Endothelial cell of umbilical vein (primary cell): ENCODE data around the gene KRT34. TPM values are rescaled to one million over a fixed set of nuclear protein-coding genes. Genes with fewer than 3 reads are reported as not detected.

Source experiments
- BruUV-seq: library from RNA; stranded (reverse); fragments of 400-500 nt; replicated peaks from 2 replicates; lab custom pipeline; 2021; lab: Mats Ljungman, UMichigan
- CTCF ChIA-PET: fragments of 300-600, 350-600 bp; sonication (Branson Sonifier 250); formaldehyde crosslinking; loops from one replicate; lab custom pipeline; 2021; ENCODE audit warnings: antibody characterized with exemption, inconsistent platforms; lab: Charles Lee
- POLR2A ChIA-PET: fragments of 300-600, 350-600 bp; sonication (Branson Sonifier 250); formaldehyde crosslinking; loops from one replicate; lab custom pipeline; 2021; ENCODE audit warnings: antibody characterized with exemption, inconsistent platforms; lab: Charles Lee
- DNase-seq: peaks from one replicate; pipeline ENCODE4 v3.0.0-alpha.2; 2011; ENCODE audit warnings: low read depth, low spot score
- FAIRE-seq: peaks from 2 replicates; lab custom pipeline; 2011; peaks lifted over from hg19 to GRCh38; lab: Jason Lieb, UNC
- H2AFZ ChIP-seq: 2 replicates; pipeline ENCODE4 v1.6.0; 2012; ENCODE audit warnings: low read depth, low read length, control low read depth, inconsistent platforms
- H3K27ac ChIP-seq: 2 replicates; pipeline ENCODE4 v1.5.1; 2011; ENCODE audit warnings: low read depth, mild to moderate bottlenecking, control low read depth, low read length, moderate library complexity; ENCODE audit not compliant: insufficient read depth
- H3K27me3 ChIP-seq, 2 experiments: 2 replicates each; pipeline versions ENCODE4 v1.6.0 to v1.6.1; 2011; ENCODE audit warnings: low read length in 2 of 2, mixed read lengths in 1 of 2; ENCODE audit not compliant: control insufficient read depth in 2 of 2, insufficient read depth in 2 of 2
- H3K36me3 ChIP-seq, 2 experiments: 2 replicates in 1 of 2; 3 replicates in 1 of 2; pipeline ENCODE4 v1.5.1; 2011; ENCODE audit warnings: low read length in 2 of 2, mild to moderate bottlenecking in 1 of 2, moderate library complexity in 1 of 2; ENCODE audit not compliant: control insufficient read depth in 2 of 2, insufficient read depth in 2 of 2; ENCODE audit errors: extremely low read depth in 1 of 2
- H3K4me1 ChIP-seq: 3 replicates; pipeline ENCODE4 v1.5.1; 2011; ENCODE audit warnings: mild to moderate bottlenecking, low read length; ENCODE audit not compliant: control insufficient read depth, insufficient read depth; ENCODE audit errors: extremely low read depth
- H3K4me2 ChIP-seq: 2 replicates; pipeline ENCODE4 v1.6.1; 2011; ENCODE audit warnings: low read length, control low read depth, mixed read lengths; ENCODE audit not compliant: insufficient read depth
- H3K4me3 ChIP-seq, 3 experiments: fragments of 200-600 bp in 1 of 3; sonication (generic), shearing (Covaris generic) in 1 of 3; replicated peaks in 1 of 3; 2 replicates each; pipeline ENCODE4 v1.5.1; 2011 to 2016; ENCODE audit warnings: control low read depth in 3 of 3, low read length in 3 of 3, mild to moderate bottlenecking in 2 of 3, inconsistent platforms in 1 of 3, low read depth in 1 of 3, moderate library complexity in 1 of 3; ENCODE audit not compliant: insufficient read depth in 1 of 3
- H3K79me2 ChIP-seq: 2 replicates; pipeline ENCODE4 v1.6.0; 2012; ENCODE audit warnings: low read length, inconsistent platforms; ENCODE audit not compliant: control insufficient read depth, insufficient read depth
- H3K9ac ChIP-seq: replicated peaks from 2 replicates; pipeline ENCODE3; 2011; ENCODE audit warnings: low read length, control low read depth; ENCODE audit not compliant: insufficient read depth; ENCODE audit errors: extremely low read depth
- H3K9me1 ChIP-seq: replicated peaks from 3 replicates; pipeline ENCODE4 v1.6.0; 2011; ENCODE audit warnings: mild to moderate bottlenecking, low read length; ENCODE audit not compliant: control insufficient read depth, insufficient read depth; ENCODE audit errors: extremely low read depth
- H3K9me3 ChIP-seq: replicated peaks from 2 replicates; pipeline ENCODE4 v1.5.1; 2012; ENCODE audit warnings: low read length, inconsistent platforms; ENCODE audit not compliant: control insufficient read depth, insufficient read depth
- H4K20me1 ChIP-seq: replicated peaks from 2 replicates; pipeline ENCODE3; 2011; ENCODE audit warnings: mild to moderate bottlenecking, low read length; ENCODE audit not compliant: control insufficient read depth, insufficient read depth; ENCODE audit errors: extremely low read depth
- EZH2 ChIP-seq: IDR thresholded peaks from 2 replicates; pipeline ENCODE4 v1.6.1; 2012; ENCODE audit warnings: borderline replicate concordance, low read depth, mild to moderate bottlenecking, moderate library complexity, low read length, inconsistent platforms; ENCODE audit not compliant: severe bottlenecking
- FOS ChIP-seq: IDR thresholded peaks from 2 replicates; pipeline ENCODE4 v1.6.1; 2011; ENCODE audit warnings: mild to moderate bottlenecking, low read length, moderate library complexity, borderline replicate concordance; ENCODE audit not compliant: insufficient read depth
- GATA2 ChIP-seq: IDR thresholded peaks from 2 replicates; pipeline ENCODE4 v1.7.0; 2011; ENCODE audit warnings: low read depth, mild to moderate bottlenecking, moderate library complexity, mixed read lengths, low read length; ENCODE audit not compliant: insufficient read length, insufficient read depth
- JUN ChIP-seq: IDR thresholded peaks from 2 replicates; pipeline ENCODE4 v1.6.1; 2011; ENCODE audit warnings: borderline replicate concordance, low read depth; ENCODE audit not compliant: insufficient read length, insufficient read depth
- MAX ChIP-seq: IDR thresholded peaks from 2 replicates; pipeline ENCODE4 v1.6.1; 2011; ENCODE audit not compliant: insufficient read depth, insufficient read length
- MYC ChIP-seq: IDR thresholded peaks from one replicate; pipeline ENCODE4 v1.6.1; 2011; ENCODE audit warnings: mild to moderate bottlenecking, low read depth, low read length
- POLR2AphosphoS5 ChIP-seq: IDR thresholded peaks from 2 replicates; pipeline ENCODE4 v1.6.1; 2012; ENCODE audit warnings: low read depth, mild to moderate bottlenecking, control low read depth, low read length, moderate library complexity; ENCODE audit not compliant: insufficient read depth
- dilution Hi-C: fragments of 300-500 bp; cut with MboI; formaldehyde crosslinking; loops from one replicate; pipeline ENCODE4 v1.15.0; 2019; ENCODE audit warnings: low sequenced_read_pairs; ENCODE audit not compliant: extremely low pct_ligation_motif_present
- intact Hi-C: fragments of 100-400 bp; cut with micrococcal nuclease; formaldehyde crosslinking; loops from one replicate; pipeline ENCODE4 v1.10.0; 2022
- polyA plus RNA-seq, 4 experiments: library from polyadenylated mRNA; depleted of rRNA in 3 of 4; stranded (reverse) in 3 of 4; unstranded in 1 of 4; fragments of >200 nt; gene quantifications; 2 replicates each; pipeline versions ENCODE4 v1.2.1 to v1.2.3, GENCODE V29; 2011 to 2012; ENCODE audit warnings: missing spikeins in 1 of 4
- total RNA-seq: library from RNA; stranded (reverse); gene quantifications from 2 replicates; pipeline ENCODE4 v1.2.3, GENCODE V29; 2021
- TF ChIP-seq, protein P1 (sequence below), 2 donors: IDR thresholded peaks; 1 replicate in 1 of 2; 2 replicates in 1 of 2; pipeline ENCODE4 v1.5.1; 2011; ENCODE audit warnings: low read length in 2 of 2, mild to moderate bottlenecking in 2 of 2, moderate library complexity in 2 of 2, control low read depth in 1 of 2, inconsistent platforms in 1 of 2, low read depth in 1 of 2; ENCODE audit not compliant: insufficient read depth in 1 of 2; ENCODE audit errors: extremely low read depth in 1 of 2

KRT34 gene
- total and polyA plus RNA-seq, 2 donors (not counting 3 experiments of a cell fraction or from before 2014, with no cell fraction given), result not detected

DNA sequence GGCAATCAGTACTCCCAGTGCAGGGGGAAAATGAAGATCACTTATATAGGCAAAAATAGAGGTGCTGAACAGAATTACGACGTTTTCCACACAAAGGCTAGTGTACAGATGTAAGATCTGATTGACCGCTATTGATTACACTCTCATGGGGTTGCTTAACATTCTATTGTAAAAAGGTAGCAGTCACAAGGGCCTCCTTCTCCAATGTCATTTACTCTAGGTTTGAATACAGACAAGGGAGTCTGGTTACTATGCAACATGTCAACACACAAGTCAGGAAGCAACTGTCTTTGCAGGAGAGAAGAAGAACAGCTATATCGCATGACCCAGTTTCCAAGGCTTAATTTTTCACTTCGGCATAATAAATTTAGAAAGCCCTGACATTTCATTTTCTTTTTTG is 34.4 kb upstream of the KRT34 start:
- no peaks in the 10 kb centered on the region for H3K9me3 ChIP-seq
- DNase-seq (no peak), FAIRE-seq (no peak)
- no peak overlapping the region for H3K4me2 ChIP-seq
- no TSS peak for BruUV-seq
- no peak overlapping the region for H2AFZ ChIP-seq
- no peak overlapping the region for H3K4me3 ChIP-seq
- dilution Hi-C loops (no loop called here), intact Hi-C loops (no loop called here)
- POLR2A ChIA-PET, result no interaction called here
- no peak overlapping the region for H3K9ac ChIP-seq
- H3K36me3 ChIP-seq, result no peaks in the 10 kb centered on the region
- no peaks in the 10 kb centered on the region for H4K20me1 ChIP-seq
- no peak overlapping the region for H3K27ac ChIP-seq
- no peaks in the 10 kb centered on the region for H3K79me2 ChIP-seq
- CTCF ChIA-PET, result interaction anchor here (1.3 kb wide), 1 partner anchor 132 kb away, joined by 5 read pairs; no protein-coding TSS in a partner anchor
- no peak for TF ChIP-seq GATA2
- TF ChIP-seq EZH2, result no peak
- TF ChIP-seq JUN, result no peak
- TF ChIP-seq MYC, result no peak
- no peak for TF ChIP-seq POLR2AphosphoS5
- no peaks in the 10 kb centered on the region for H3K4me1 ChIP-seq
- H3K27me3 ChIP-seq, result peaks cover 0 to 4% of the 10 kb centered on the region in 2 experiments
- H3K9me1 ChIP-seq, result no peaks in the 10 kb centered on the region

DNA sequence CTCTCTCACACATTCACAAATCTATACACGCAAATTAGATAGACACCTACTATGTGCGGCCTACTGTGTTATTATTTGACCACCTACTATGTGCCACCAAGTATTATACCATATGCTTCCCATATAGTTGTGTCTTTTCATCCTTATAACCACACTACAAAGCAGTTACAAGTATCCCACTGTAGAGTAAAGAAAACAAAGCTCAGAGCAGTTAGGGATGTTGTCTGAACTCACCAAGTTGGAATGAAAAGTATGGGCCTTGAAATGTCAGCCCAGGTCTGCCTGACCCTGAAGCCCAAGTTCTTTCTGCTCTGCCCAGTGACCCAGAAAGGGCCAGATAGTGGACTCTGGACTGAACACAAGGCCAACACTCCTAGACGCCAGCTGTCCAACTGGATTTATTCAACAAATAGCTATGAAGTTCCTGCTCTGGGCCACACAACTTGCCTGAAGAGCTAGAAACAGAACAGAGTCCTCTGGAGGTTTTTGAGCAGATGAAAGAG is 33.8 kb upstream of the KRT34 start:
- H3K27me3 ChIP-seq, result peaks cover 0 to 4% of the 10 kb centered on the region in 2 experiments
- FAIRE-seq (no peak), DNase-seq (no peak)
- no peaks in the 10 kb centered on the region for H3K36me3 ChIP-seq
- H2AFZ ChIP-seq, result no peak overlapping the region
- TF ChIP-seq EZH2, result no peak
- TF ChIP-seq MAX, result no peak
- TF ChIP-seq, protein P1, sequence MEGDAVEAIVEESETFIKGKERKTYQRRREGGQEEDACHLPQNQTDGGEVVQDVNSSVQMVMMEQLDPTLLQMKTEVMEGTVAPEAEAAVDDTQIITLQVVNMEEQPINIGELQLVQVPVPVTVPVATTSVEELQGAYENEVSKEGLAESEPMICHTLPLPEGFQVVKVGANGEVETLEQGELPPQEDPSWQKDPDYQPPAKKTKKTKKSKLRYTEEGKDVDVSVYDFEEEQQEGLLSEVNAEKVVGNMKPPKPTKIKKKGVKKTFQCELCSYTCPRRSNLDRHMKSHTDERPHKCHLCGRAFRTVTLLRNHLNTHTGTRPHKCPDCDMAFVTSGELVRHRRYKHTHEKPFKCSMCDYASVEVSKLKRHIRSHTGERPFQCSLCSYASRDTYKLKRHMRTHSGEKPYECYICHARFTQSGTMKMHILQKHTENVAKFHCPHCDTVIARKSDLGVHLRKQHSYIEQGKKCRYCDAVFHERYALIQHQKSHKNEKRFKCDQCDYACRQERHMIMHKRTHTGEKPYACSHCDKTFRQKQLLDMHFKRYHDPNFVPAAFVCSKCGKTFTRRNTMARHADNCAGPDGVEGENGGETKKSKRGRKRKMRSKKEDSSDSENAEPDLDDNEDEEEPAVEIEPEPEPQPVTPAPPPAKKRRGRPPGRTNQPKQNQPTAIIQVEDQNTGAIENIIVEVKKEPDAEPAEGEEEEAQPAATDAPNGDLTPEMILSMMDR (IDR thresholded peaks at IDR 0.05; ENCODE audit: extremely low read depth in 1 of 2, insufficient read depth in 1 of 2, low read depth in 1 of 2, low read length in 2 of 2), result no peak
- no peak for TF ChIP-seq MYC
- TF ChIP-seq POLR2AphosphoS5, result no peak
- no peak for TF ChIP-seq JUN
- TF ChIP-seq FOS, result no peak
- no peak for TF ChIP-seq GATA2
- ChIA-PET POLR2A (no interaction called here), CTCF (interaction anchor here (1.3 kb wide), 1 partner anchor 132 kb away, joined by 5 read pairs; no protein-coding TSS in a partner anchor)
- no peak overlapping the region for H3K4me3 ChIP-seq
- BruUV-seq, result no TSS peak
- no peaks in the 10 kb centered on the region for H3K9me1 ChIP-seq
- H3K79me2 ChIP-seq, result no peaks in the 10 kb centered on the region
- dilution Hi-C loops, result no loop called here
- no peak overlapping the region for H3K9ac ChIP-seq
- H3K9me3 ChIP-seq, result no peaks in the 10 kb centered on the region
- H3K4me1 ChIP-seq, result no peaks in the 10 kb centered on the region
- H4K20me1 ChIP-seq, result no peaks in the 10 kb centered on the region
- no peak overlapping the region for H3K27ac ChIP-seq
- intact Hi-C loops, result no loop called here
- H3K4me2 ChIP-seq, result no peak overlapping the region
